Lung (tissue), 12 donors: ENCODE data around the gene GUCA1C. TPM values are rescaled to one million over a fixed set of nuclear protein-coding genes. Genes with fewer than 3 reads are reported as not detected.

Experiments used
- ATAC-seq: fragments of 200-7000 bp; cut with Tn5 transposase; one replicate; pipeline ENCODE4 v1.9.1; 2020; ENCODE audit warnings: moderate number of reproducible peaks; ENCODE audit not compliant: insufficient read depth, low FRiP score
- DNase-seq, 3 donors: peaks; one replicate each; pipeline ENCODE4 v3.0.0-alpha.2; 2013 to 2017
- H3K27ac ChIP-seq, 2 donors: one replicate each; pipeline ENCODE4 v1.5.1; 2013; ENCODE audit warnings: mild to moderate bottlenecking in 2 of 2, moderate library complexity in 2 of 2, control low read depth in 1 of 2, inconsistent platforms in 1 of 2, low read depth in 1 of 2, low read length in 1 of 2
- H3K27me3 ChIP-seq, 3 donors: one replicate each; pipeline ENCODE4 v1.5.1; 2013; ENCODE audit warnings: low read length in 2 of 3; ENCODE audit not compliant: control insufficient read depth in 3 of 3, insufficient read depth in 3 of 3
- H3K36me3 ChIP-seq, 4 donors: one replicate each; pipeline ENCODE4 v1.5.1; 2013; ENCODE audit warnings: low read length in 4 of 4, mild to moderate bottlenecking in 1 of 4, moderate library complexity in 1 of 4; ENCODE audit not compliant: control insufficient read depth in 4 of 4, insufficient read depth in 4 of 4
- H3K4me1 ChIP-seq, 5 donors: one replicate each; pipeline ENCODE4 v1.5.1; 2013; ENCODE audit warnings: low read length in 5 of 5, mild to moderate bottlenecking in 2 of 5, moderate library complexity in 1 of 5; ENCODE audit not compliant: control insufficient read depth in 5 of 5, insufficient read depth in 5 of 5
- H3K4me3 ChIP-seq: one replicate; pipeline ENCODE4 v1.5.1; 2013; ENCODE audit warnings: mild to moderate bottlenecking, control low read depth, moderate library complexity
- H3K9ac ChIP-seq, 2 donors: one replicate each; pipeline ENCODE4 v1.5.1; 2013; ENCODE audit warnings: low read length in 2 of 2, control low read depth in 1 of 2; ENCODE audit not compliant: insufficient read depth in 1 of 2
- H3K9me3 ChIP-seq, 4 donors: one replicate each; pipeline ENCODE4 v1.5.1; 2013; ENCODE audit warnings: low read length in 3 of 4, mild to moderate bottlenecking in 1 of 4, moderate library complexity in 1 of 4; ENCODE audit not compliant: control insufficient read depth in 4 of 4, insufficient read depth in 3 of 4
- CTCF ChIP-seq: IDR thresholded peaks from 2 replicates; pipeline ENCODE4 v1.5.1; 2012; ENCODE audit warnings: mild to moderate bottlenecking; ENCODE audit errors: control extremely low read depth, extremely low read depth
- WGBS, 2 donors: extraction: QIAGEN DNeasy Blood & Tissue Kit; methylation state at CpG; one replicate each; pipeline ENCODE4 v1.1.7; 2013; 5-methylcytosine and 5-hydroxymethylcytosine counted together
- polyA plus RNA-seq, 2 donors: library from polyadenylated mRNA; stranded (reverse); fragments of 200-250 nt; gene quantifications; one replicate each; pipeline ENCODE4 v1.2.1, GENCODE V29; 2013
- total RNA-seq, 2 donors: library from RNA; depleted of rRNA in 1 of 2; stranded (reverse); fragments of >200 nt in 1 of 2; gene quantifications; one replicate each; pipeline ENCODE4 v1.2.1, GENCODE V29; 2014 to 2021
- donor health status: control.
- donor health status: control.
- donor health status: Bipolar disorder and iron deficiency.
- donor health status: healthy.
- donor health status: DM: yes; HTN: yes; CAD: no.

Gene GUCA1C
- total and polyA plus RNA-seq, 4 donors = not detected

GRCh38 chr3:108887777-108888176 is 65.9 kb downstream of the GUCA1C start:
- no peak for TF ChIP-seq CTCF
- Histone ChIP-seq H3K36me3 (no peaks in the 10 kb centered on the region), H3K9me3 (no peaks in the 10 kb centered on the region), H3K27me3 (no peaks in the 10 kb centered on the region), H3K4me1 (no peaks in the 10 kb centered on the region), H3K4me3 (no peak overlapping the region), H3K9ac (no peak overlapping the region), H3K27ac (no peak overlapping the region)
- DNase-seq (no peak), ATAC-seq (no peak)
- WGBS, 2 donors = 67 to 69% methylated on average over 2 of the region's 2 CpGs

GRCh38 chr3:108887121-108887520 is 66.6 kb downstream of the GUCA1C start:
- no peaks in the 10 kb centered on the region for H3K9me3 ChIP-seq
- TF ChIP-seq CTCF = no peak
- no peaks in the 10 kb centered on the region for H3K36me3 ChIP-seq
- H3K9ac ChIP-seq = no peak overlapping the region
- H3K27me3 ChIP-seq = no peaks in the 10 kb centered on the region
- no peaks in the 10 kb centered on the region for H3K4me1 ChIP-seq
- no peak overlapping the region for H3K4me3 ChIP-seq
- WGBS, 2 donors = 86 to 89% methylated on average over 4 of the region's 4 CpGs
- ATAC-seq (no peak), DNase-seq (no peak)
- no peak overlapping the region for H3K27ac ChIP-seq

- Histone ChIP-seq H3K4me1 (no peaks in the 10 kb centered on the region), H3K27me3 (no peaks in the 10 kb centered on the region), H3K9me3 (no peaks in the 10 kb centered on the region), H3K4me3 (no peak overlapping the region), H3K36me3 (no peaks in the 10 kb centered on the region), H3K9ac (no peak overlapping the region), H3K27ac (no peak overlapping the region)
- 53 to 100% methylated on average over 1 of the region's 1 CpG for WGBS, 2 donors
- TF ChIP-seq CTCF = no peak
- DNase-seq (no peak), ATAC-seq (no peak)
Measured at GRCh38 chr3:108883373-108883772, 70.3 kb downstream of the GUCA1C start.

- no peaks in the 10 kb centered on the region for H3K4me1 ChIP-seq
- no peak overlapping the region for H3K27ac ChIP-seq
- H3K4me3 ChIP-seq = no peak overlapping the region
- no peak for DNase-seq
- H3K9me3 ChIP-seq = no peaks in the 10 kb centered on the region
- no peak for ATAC-seq
- TF ChIP-seq CTCF = no peak
- no peaks in the 10 kb centered on the region for H3K36me3 ChIP-seq
- H3K27me3 ChIP-seq = no peaks in the 10 kb centered on the region
- H3K9ac ChIP-seq = no peak overlapping the region
Measured at GRCh38 chr3:108882762-108883161, 70.9 kb downstream of the GUCA1C start.
